ENCODE measurements around the gene SLC23A3. TPM values are rescaled to one million over a fixed set of nuclear protein-coding genes. Genes with fewer than 3 reads are reported as not detected.

The SLC23A3 gene
- total RNA-seq, 1 experiment from 2014 or later: 0.59 TPM

DNA sequence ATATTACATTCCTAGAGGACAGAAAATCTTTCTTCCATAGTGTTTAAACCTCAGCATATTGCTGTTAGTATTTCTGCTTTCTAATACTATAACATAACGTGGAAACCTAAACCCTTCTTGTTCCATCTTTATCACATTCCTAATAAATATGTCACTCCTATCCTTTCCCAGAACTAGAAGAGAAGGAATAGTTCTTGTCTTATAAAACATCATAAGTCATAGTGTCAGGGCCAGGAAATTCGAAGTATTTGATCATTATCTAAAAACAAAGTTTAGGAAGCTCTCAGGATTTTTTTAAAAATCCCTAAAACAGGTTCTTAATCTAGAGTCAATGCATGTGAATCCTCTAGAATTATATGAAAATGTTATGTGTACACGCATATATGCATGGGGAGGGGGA is 11.2 kb downstream of the SLC23A3 start:
- ChIA-PET CTCF (interaction anchor here (0.6 to 7.6 kb wide), 9 partner anchors 13 to 178 kb away, joined by 3 to 97 read pairs (median 4); partner anchors contain the start of genes CFAP65, IHH and TUBA4A), POLR2A (no interaction called here)
- Mint-ChIP-seq H3K4me1 (peaks cover 17% of the 10 kb centered on the region), H3K27me3 (ENCODE audit: low read depth) (peaks cover 19% of the 10 kb centered on the region), H3K36me3 (peaks cover 8% of the 10 kb centered on the region), H3K4me3 (no peak overlapping the region), H3K9me3 (no peaks in the 10 kb centered on the region), H3K27ac (no peak overlapping the region)
- DNase-seq (ENCODE audit: low spot score) (no peak), ATAC-seq (no peak)
- TF ChIP-seq, protein P1, sequence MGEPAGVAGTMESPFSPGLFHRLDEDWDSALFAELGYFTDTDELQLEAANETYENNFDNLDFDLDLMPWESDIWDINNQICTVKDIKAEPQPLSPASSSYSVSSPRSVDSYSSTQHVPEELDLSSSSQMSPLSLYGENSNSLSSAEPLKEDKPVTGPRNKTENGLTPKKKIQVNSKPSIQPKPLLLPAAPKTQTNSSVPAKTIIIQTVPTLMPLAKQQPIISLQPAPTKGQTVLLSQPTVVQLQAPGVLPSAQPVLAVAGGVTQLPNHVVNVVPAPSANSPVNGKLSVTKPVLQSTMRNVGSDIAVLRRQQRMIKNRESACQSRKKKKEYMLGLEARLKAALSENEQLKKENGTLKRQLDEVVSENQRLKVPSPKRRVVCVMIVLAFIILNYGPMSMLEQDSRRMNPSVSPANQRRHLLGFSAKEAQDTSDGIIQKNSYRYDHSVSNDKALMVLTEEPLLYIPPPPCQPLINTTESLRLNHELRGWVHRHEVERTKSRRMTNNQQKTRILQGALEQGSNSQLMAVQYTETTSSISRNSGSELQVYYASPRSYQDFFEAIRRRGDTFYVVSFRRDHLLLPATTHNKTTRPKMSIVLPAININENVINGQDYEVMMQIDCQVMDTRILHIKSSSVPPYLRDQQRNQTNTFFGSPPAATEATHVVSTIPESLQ (CRISPR knock-in tag; IDR thresholded peaks at IDR 0.05): no peak
- TF ChIP-seq ATF1 (CRISPR knock-in tag; IDR thresholded peaks at IDR 0.05) (no peak), FOXJ3 (CRISPR knock-in tag; IDR thresholded peaks at IDR 0.05; ENCODE audit: borderline replicate concordance) (no peak), FOXK1 (CRISPR knock-in tag; IDR thresholded peaks at IDR 0.05) (no peak), NR2C2 (CRISPR knock-in tag; IDR thresholded peaks at IDR 0.05) (no peak), ZNF138 (CRISPR knock-in tag; conservative IDR thresholded peaks at IDR 0.05) (no peak), RELA (CRISPR knock-in tag; IDR thresholded peaks at IDR 0.05; ENCODE audit: borderline replicate concordance) (no peak)
- TF ChIP-seq, protein P2, sequence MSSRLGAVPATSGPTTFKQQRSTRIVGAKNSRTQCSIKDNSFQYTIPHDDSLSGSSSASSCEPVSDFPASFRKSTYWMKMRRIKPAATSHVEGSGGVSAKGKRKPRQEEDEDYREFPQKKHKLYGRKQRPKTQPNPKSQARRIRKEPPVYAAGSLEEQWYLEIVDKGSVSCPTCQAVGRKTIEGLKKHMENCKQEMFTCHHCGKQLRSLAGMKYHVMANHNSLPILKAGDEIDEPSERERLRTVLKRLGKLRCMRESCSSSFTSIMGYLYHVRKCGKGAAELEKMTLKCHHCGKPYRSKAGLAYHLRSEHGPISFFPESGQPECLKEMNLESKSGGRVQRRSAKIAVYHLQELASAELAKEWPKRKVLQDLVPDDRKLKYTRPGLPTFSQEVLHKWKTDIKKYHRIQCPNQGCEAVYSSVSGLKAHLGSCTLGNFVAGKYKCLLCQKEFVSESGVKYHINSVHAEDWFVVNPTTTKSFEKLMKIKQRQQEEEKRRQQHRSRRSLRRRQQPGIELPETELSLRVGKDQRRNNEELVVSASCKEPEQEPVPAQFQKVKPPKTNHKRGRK (CRISPR knock-in tag; IDR thresholded peaks at IDR 0.05; ENCODE audit: borderline replicate concordance): no peak
- TF ChIP-seq, protein P3, sequence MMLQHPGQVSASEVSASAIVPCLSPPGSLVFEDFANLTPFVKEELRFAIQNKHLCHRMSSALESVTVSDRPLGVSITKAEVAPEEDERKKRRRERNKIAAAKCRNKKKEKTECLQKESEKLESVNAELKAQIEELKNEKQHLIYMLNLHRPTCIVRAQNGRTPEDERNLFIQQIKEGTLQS (CRISPR knock-in tag; conservative IDR thresholded peaks at IDR 0.05): no peak
- TF ChIP-seq, protein P4, sequence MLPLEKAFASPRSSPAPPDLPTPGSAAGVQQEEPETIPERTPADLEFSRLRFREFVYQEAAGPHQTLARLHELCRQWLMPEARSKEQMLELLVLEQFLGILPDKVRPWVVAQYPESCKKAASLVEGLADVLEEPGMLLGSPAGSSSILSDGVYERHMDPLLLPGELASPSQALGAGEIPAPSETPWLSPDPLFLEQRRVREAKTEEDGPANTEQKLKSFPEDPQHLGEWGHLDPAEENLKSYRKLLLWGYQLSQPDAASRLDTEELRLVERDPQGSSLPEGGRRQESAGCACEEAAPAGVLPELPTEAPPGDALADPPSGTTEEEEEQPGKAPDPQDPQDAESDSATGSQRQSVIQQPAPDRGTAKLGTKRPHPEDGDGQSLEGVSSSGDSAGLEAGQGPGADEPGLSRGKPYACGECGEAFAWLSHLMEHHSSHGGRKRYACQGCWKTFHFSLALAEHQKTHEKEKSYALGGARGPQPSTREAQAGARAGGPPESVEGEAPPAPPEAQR (CRISPR knock-in tag; IDR thresholded peaks at IDR 0.05): no peak
- TF ChIP-seq, protein P5, sequence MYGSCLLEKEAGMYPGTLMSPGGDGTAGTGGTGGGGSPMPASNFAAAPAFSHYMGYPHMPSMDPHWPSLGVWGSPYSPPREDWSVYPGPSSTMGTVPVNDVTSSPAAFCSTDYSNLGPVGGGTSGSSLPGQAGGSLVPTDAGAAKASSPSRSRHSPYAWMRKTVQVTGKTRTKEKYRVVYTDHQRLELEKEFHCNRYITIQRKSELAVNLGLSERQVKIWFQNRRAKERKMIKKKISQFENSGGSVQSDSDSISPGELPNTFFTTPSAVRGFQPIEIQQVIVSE (CRISPR knock-in tag; IDR thresholded peaks at IDR 0.05; ENCODE audit: borderline replicate concordance): no peak
- TF ChIP-seq, protein P6, sequence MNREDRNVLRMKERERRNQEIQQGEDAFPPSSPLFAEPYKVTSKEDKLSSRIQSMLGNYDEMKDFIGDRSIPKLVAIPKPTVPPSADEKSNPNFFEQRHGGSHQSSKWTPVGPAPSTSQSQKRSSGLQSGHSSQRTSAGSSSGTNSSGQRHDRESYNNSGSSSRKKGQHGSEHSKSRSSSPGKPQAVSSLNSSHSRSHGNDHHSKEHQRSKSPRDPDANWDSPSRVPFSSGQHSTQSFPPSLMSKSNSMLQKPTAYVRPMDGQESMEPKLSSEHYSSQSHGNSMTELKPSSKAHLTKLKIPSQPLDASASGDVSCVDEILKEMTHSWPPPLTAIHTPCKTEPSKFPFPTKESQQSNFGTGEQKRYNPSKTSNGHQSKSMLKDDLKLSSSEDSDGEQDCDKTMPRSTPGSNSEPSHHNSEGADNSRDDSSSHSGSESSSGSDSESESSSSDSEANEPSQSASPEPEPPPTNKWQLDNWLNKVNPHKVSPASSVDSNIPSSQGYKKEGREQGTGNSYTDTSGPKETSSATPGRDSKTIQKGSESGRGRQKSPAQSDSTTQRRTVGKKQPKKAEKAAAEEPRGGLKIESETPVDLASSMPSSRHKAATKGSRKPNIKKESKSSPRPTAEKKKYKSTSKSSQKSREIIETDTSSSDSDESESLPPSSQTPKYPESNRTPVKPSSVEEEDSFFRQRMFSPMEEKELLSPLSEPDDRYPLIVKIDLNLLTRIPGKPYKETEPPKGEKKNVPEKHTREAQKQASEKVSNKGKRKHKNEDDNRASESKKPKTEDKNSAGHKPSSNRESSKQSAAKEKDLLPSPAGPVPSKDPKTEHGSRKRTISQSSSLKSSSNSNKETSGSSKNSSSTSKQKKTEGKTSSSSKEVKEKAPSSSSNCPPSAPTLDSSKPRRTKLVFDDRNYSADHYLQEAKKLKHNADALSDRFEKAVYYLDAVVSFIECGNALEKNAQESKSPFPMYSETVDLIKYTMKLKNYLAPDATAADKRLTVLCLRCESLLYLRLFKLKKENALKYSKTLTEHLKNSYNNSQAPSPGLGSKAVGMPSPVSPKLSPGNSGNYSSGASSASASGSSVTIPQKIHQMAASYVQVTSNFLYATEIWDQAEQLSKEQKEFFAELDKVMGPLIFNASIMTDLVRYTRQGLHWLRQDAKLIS (CRISPR knock-in tag; IDR thresholded peaks at IDR 0.05; ENCODE audit: borderline replicate concordance): no peak

DNA sequence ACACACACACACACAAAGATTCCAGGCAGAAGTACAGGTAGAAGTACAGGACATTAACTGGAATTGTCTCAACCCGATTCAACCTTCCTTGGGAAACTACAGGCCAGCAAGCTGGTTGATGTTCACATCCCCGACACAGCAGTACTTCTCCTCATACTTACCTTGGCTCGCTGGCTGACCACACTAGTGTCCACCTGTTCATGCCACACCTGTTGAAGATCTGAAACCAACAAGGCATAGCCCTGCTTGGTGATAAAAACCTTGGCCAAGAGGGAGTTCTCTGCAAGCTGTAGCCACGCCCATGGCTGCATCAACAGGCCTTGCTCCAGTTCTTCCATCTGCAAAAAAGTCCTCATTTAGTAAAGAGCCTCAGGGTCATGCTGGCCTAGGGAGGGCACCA is 11.8 kb downstream of the SLC23A3 start:
- no peaks in the 10 kb centered on the region for H3K9me3 Mint-ChIP-seq
- CTCF ChIA-PET: interaction anchor here (0.6 to 7.6 kb wide), 6 partner anchors 17 to 156 kb away, joined by 3 to 97 read pairs (median 8); partner anchors contain the start of genes CFAP65 and IHH
- peaks cover 17% of the 10 kb centered on the region for H3K4me1 Mint-ChIP-seq
- ATAC-seq: no peak
- H3K36me3 Mint-ChIP-seq: peaks cover 8% of the 10 kb centered on the region
- DNase-seq (ENCODE audit: low spot score): no peak
- POLR2A ChIA-PET: no interaction called here
- no peak overlapping the region for H3K4me3 Mint-ChIP-seq
- no peak overlapping the region for H3K27ac Mint-ChIP-seq
- peaks cover 16% of the 10 kb centered on the region for H3K27me3 Mint-ChIP-seq (ENCODE audit: low read depth)
- TF ChIP-seq JUN (CRISPR knock-in tag; IDR thresholded peaks at IDR 0.05) (no peak), IRF2 (CRISPR knock-in tag; IDR thresholded peaks at IDR 0.05; ENCODE audit: borderline replicate concordance, low read depth) (no peak)
- TF ChIP-seq, protein P7, sequence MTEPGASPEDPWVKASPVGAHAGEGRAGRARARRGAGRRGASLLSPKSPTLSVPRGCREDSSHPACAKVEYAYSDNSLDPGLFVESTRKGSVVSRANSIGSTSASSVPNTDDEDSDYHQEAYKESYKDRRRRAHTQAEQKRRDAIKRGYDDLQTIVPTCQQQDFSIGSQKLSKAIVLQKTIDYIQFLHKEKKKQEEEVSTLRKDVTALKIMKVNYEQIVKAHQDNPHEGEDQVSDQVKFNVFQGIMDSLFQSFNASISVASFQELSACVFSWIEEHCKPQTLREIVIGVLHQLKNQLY (CRISPR knock-in tag; IDR thresholded peaks at IDR 0.05): no peak
- TF ChIP-seq, protein P8, sequence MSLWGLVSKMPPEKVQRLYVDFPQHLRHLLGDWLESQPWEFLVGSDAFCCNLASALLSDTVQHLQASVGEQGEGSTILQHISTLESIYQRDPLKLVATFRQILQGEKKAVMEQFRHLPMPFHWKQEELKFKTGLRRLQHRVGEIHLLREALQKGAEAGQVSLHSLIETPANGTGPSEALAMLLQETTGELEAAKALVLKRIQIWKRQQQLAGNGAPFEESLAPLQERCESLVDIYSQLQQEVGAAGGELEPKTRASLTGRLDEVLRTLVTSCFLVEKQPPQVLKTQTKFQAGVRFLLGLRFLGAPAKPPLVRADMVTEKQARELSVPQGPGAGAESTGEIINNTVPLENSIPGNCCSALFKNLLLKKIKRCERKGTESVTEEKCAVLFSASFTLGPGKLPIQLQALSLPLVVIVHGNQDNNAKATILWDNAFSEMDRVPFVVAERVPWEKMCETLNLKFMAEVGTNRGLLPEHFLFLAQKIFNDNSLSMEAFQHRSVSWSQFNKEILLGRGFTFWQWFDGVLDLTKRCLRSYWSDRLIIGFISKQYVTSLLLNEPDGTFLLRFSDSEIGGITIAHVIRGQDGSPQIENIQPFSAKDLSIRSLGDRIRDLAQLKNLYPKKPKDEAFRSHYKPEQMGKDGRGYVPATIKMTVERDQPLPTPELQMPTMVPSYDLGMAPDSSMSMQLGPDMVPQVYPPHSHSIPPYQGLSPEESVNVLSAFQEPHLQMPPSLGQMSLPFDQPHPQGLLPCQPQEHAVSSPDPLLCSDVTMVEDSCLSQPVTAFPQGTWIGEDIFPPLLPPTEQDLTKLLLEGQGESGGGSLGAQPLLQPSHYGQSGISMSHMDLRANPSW (CRISPR knock-in tag; conservative IDR thresholded peaks at IDR 0.05; ENCODE audit: low read depth): no peak
- TF ChIP-seq, protein P3 (CRISPR knock-in tag; conservative IDR thresholded peaks at IDR 0.05): no peak
- TF ChIP-seq, protein P9, sequence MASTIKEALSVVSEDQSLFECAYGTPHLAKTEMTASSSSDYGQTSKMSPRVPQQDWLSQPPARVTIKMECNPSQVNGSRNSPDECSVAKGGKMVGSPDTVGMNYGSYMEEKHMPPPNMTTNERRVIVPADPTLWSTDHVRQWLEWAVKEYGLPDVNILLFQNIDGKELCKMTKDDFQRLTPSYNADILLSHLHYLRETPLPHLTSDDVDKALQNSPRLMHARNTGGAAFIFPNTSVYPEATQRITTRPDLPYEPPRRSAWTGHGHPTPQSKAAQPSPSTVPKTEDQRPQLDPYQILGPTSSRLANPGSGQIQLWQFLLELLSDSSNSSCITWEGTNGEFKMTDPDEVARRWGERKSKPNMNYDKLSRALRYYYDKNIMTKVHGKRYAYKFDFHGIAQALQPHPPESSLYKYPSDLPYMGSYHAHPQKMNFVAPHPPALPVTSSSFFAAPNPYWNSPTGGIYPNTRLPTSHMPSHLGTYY (CRISPR knock-in tag; IDR thresholded peaks at IDR 0.05): no peak
